Upper lobe of left lung (tissue), 6 donors: ENCODE results near the gene PLGRKT. TPM values are rescaled to one million over a fixed set of nuclear protein-coding genes. Genes with fewer than 3 reads are reported as not detected.
"Not testable (repeated sequence)": the region's sequence is repeated elsewhere in the genome, so short reads cannot be mapped to it uniquely, and the experiment has no call there.

Source experiments
- ATAC-seq, 2 donors: fragments of 200-7000 bp; cut with Tn5 transposase; one replicate each; pipeline ENCODE4 v1.9.1; 2022; ENCODE audit warnings: mild to moderate bottlenecking in 2 of 2, moderate library complexity in 2 of 2; ENCODE audit not compliant: low FRiP score in 2 of 2
- DNase-seq, 2 donors: peaks; one replicate each; pipeline ENCODE4 v3.0.0-alpha.2; 2019 to 2020
- H3K27ac ChIP-seq, 4 donors: fragments of 200-600 bp; sonication (generic); one replicate each; pipeline ENCODE4 v1.5.1; 2016 to 2019
- H3K27me3 ChIP-seq, 4 donors: fragments of 200-600 bp; sonication (generic); one replicate each; pipeline ENCODE4 v1.5.1; 2017 to 2019
- H3K36me3 ChIP-seq, 4 donors: fragments of 200-600 bp; sonication (generic); one replicate each; pipeline ENCODE4 v1.5.1; 2016 to 2019
- H3K4me1 ChIP-seq, 4 donors: fragments of 200-600 bp; sonication (generic); one replicate each; pipeline ENCODE4 v1.5.1; 2018 to 2019
- H3K4me3 ChIP-seq, 4 donors: fragments of 200-600 bp; sonication (generic); one replicate each; pipeline ENCODE4 v1.5.1; 2017 to 2019; ENCODE audit warnings: mild to moderate bottlenecking in 2 of 4, moderate library complexity in 1 of 4
- H3K9me3 ChIP-seq, 4 donors: fragments of 200-600 bp; sonication (generic); one replicate each; pipeline ENCODE4 v1.5.1; 2018 to 2019
- CTCF ChIP-seq, 6 experiments: fragments of 450-650 bp in 4 of 6; fragments of 200-600 bp in 2 of 6; sonication (generic) in 2 of 6; IDR thresholded peaks; one replicate each; pipeline ENCODE4 v1.5.1; 2016 to 2019; ENCODE audit warnings: antibody characterized with exemption in 6 of 6
- EP300 ChIP-seq, 4 donors: sonication (generic); formaldehyde crosslinking; IDR thresholded peaks; one replicate each; pipeline ENCODE4 v1.5.1; 2017; ENCODE audit warnings: antibody characterized with exemption in 4 of 4, control low read depth in 2 of 4
- POLR2A ChIP-seq, 4 donors: fragments of 450-650 bp; IDR thresholded peaks; one replicate each; pipeline ENCODE4 v1.5.1; 2016 to 2017; ENCODE audit warnings: antibody characterized with exemption in 4 of 4, mild to moderate bottlenecking in 2 of 4
- POLR2AphosphoS5 ChIP-seq, 2 donors: sonication (generic); formaldehyde crosslinking; IDR thresholded peaks; one replicate each; pipeline ENCODE4 v1.5.1; 2017; ENCODE audit warnings: antibody characterized with exemption in 2 of 2
- WGBS, 2 donors: methylation state at CpG; one replicate each; pipeline ENCODE4 v1.1.5; 2017 to 2018; 5-methylcytosine and 5-hydroxymethylcytosine counted together
- total RNA-seq, 6 donors: library from RNA; depleted of rRNA in 4 of 6; stranded (reverse); fragments of >200 nt in 4 of 6; gene quantifications; one replicate each; pipeline versions ENCODE4 v1.1.0 to v1.2.1, GENCODE V29; 2016 to 2021
- donor health status: DM: no; HTN: no; CAD: no; lungs with moderate emphysema.
- donor health status: DM: no; HTN: yes; CAD: no; lungs with severe emphysema.

PLGRKT gene
- total RNA-seq, 6 donors from 2014 or later = 3.1 to 19.3 (median 14.4) TPM

- no peaks in the 10 kb centered on the region for H3K27me3 ChIP-seq
- no peak for ATAC-seq
- no peaks in the 10 kb centered on the region for H3K9me3 ChIP-seq
- H3K4me1 ChIP-seq = no peaks in the 10 kb centered on the region
- WGBS, 2 donors = 60 to 67% methylated on average over 2 of the region's 2 CpGs
- no peak overlapping the region for H3K27ac ChIP-seq
- no peak overlapping the region for H3K4me3 ChIP-seq
- H3K36me3 ChIP-seq = no peaks in the 10 kb centered on the region
- DNase-seq = no peak
- TF ChIP-seq POLR2A (IDR thresholded peaks at IDR 0.05) (no peak), EP300 (IDR thresholded peaks at IDR 0.05) (peak in 1 of 4 donors; percentile 55)
Observed at GRCh38 chr9:5478206-5478605, 40.5 kb upstream of the PLGRKT start.

GRCh38 chr9:5475611-5476010 is 37.9 kb upstream of the PLGRKT start:
- H3K27ac ChIP-seq, H3K9me3 ChIP-seq, H3K36me3 ChIP-seq, ATAC-seq, DNase-seq, H3K4me3 ChIP-seq, H3K27me3 ChIP-seq, H3K4me1 ChIP-seq: not testable (repeated sequence)
- 85 to 90% methylated on average over 2 of the region's 2 CpGs for WGBS, 2 donors

GRCh38 chr9:5470816-5471215 is 33.1 kb upstream of the PLGRKT start:
- ATAC-seq = no peak

GRCh38 chr9:5470122-5470521 is 32.4 kb upstream of the PLGRKT start:
- Histone ChIP-seq H3K27ac (no peak overlapping the region), H3K4me1 (no peaks in the 10 kb centered on the region), H3K36me3 (peaks cover 0 to 43% (median 20%) of the 10 kb centered on the region in 4 donors), H3K4me3 (no peak overlapping the region), H3K27me3 (no peaks in the 10 kb centered on the region), H3K9me3 (no peaks in the 10 kb centered on the region)
- ATAC-seq = no peak
- WGBS, 2 donors = 86 to 88% methylated on average over 1 of the region's 1 CpG
- TF ChIP-seq POLR2AphosphoS5 (IDR thresholded peaks at IDR 0.05) = no peak
- no peak for TF ChIP-seq POLR2A (IDR thresholded peaks at IDR 0.05)
- TF ChIP-seq CTCF (IDR thresholded peaks at IDR 0.05) = no peak
- TF ChIP-seq EP300 (IDR thresholded peaks at IDR 0.05) = no peak
- no peak for DNase-seq

More at GRCh38 chr9:5470816-5471215, 33.1 kb upstream of the PLGRKT start:
- 92% methylated on average over 3 of the region's 3 CpGs for WGBS, 2 donors
- H3K27me3 ChIP-seq = no peaks in the 10 kb centered on the region
- no peak for DNase-seq
- H3K4me1 ChIP-seq = no peaks in the 10 kb centered on the region
- TF ChIP-seq EP300 (IDR thresholded peaks at IDR 0.05) (no peak), POLR2AphosphoS5 (IDR thresholded peaks at IDR 0.05) (no peak), CTCF (IDR thresholded peaks at IDR 0.05) (no peak), POLR2A (IDR thresholded peaks at IDR 0.05) (no peak)
- no peak overlapping the region for H3K4me3 ChIP-seq
- H3K36me3 ChIP-seq = peaks cover 0 to 36% (median 15%) of the 10 kb centered on the region in 4 donors
- no peak overlapping the region for H3K27ac ChIP-seq
- H3K9me3 ChIP-seq = no peaks in the 10 kb centered on the region

- Histone ChIP-seq H3K4me1 (no peaks in the 10 kb centered on the region), H3K4me3 (no peak overlapping the region), H3K9me3 (no peaks in the 10 kb centered on the region), H3K27ac (no peak overlapping the region), H3K27me3 (no peaks in the 10 kb centered on the region), H3K36me3 (peaks cover 0 to 56% (median 22%) of the 10 kb centered on the region in 4 donors)
- TF ChIP-seq CTCF (IDR thresholded peaks at IDR 0.05) (no peak), POLR2A (IDR thresholded peaks at IDR 0.05) (no peak), POLR2AphosphoS5 (IDR thresholded peaks at IDR 0.05) (no peak), EP300 (IDR thresholded peaks at IDR 0.05) (no peak)
- DNase-seq = no peak
- no peak for ATAC-seq
- 70 to 72% methylated on average over 5 of the region's 5 CpGs for WGBS, 2 donors
Observed at GRCh38 chr9:5468850-5469249, 31.1 kb upstream of the PLGRKT start.

GRCh38 chr9:5466766-5467165 is 29.0 kb upstream of the PLGRKT start:
- Histone ChIP-seq H3K36me3 (peaks cover 0 to 72% (median 29%) of the 10 kb centered on the region in 4 donors), H3K27me3 (no peaks in the 10 kb centered on the region), H3K4me3 (no peak overlapping the region), H3K9me3 (no peaks in the 10 kb centered on the region), H3K27ac (no peak overlapping the region), H3K4me1 (no peaks in the 10 kb centered on the region)
- TF ChIP-seq POLR2A (IDR thresholded peaks at IDR 0.05) (no peak), EP300 (IDR thresholded peaks at IDR 0.05) (no peak), POLR2AphosphoS5 (IDR thresholded peaks at IDR 0.05) (no peak), CTCF (IDR thresholded peaks at IDR 0.05) (no peak)
- no peak for DNase-seq
- ATAC-seq = no peak
- 68 to 79% methylated on average over 2 of the region's 2 CpGs for WGBS, 2 donors
